Measurements from ENCODE around the gene ANKRD33B. TPM values are rescaled to one million over a fixed set of nuclear protein-coding genes. Genes with fewer than 3 reads are reported as not detected.
"Not testable (repeated sequence)": the region's sequence is repeated elsewhere in the genome, so short reads cannot be mapped to it uniquely, and the experiment has no call there.

The ANKRD33B gene
- total RNA-seq, 1 experiment from 2014 or later, result 4.9 TPM

DNA sequence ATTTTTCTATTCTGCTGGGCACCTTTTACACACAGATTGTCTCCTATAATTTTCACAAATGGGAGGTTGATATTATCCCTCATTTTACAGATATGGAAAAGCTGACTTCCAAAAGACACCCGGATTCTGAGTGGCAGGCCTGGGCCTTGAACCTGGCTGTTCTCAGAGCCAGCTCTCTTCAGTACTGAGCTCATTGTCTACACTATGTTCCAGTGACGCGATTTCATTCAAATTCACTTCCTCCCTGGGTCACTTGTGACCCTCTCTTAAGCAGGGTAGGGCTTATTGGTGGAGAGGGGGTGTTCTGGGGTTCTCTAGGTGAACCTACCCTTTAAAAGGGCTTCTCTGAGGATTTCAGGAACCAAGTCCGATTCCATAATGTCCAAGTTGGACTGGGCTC lies 70.2 kb downstream of the ANKRD33B start:
- DNase-seq (ENCODE audit: low read depth), result no peak

DNA sequence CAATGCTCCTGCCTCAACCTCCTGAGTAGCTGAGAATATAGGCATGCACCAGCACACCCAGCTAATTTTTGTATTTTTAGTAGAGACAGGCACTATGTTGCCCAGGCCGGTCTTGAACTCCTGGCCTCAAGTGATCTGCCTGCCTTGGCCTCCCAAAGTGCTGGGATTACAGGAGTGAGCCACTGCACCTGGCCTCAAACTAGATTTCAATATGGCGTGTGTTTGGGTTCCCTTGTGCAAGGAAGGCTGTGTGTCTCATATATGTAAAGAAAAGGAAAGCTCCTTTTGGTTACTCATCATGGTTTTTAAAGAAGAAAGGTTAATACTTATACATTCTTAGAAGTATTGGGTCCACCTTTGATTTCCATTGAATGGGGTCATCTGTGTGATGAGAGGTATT lies 70.7 kb downstream of the ANKRD33B start:
- no peak for DNase-seq (ENCODE audit: low read depth)

GRCh38 chr5:10635257-10635866 lies 71.5 kb downstream of the ANKRD33B start:
- peak; percentile 96 for DNase-seq (ENCODE audit: low read depth)

DNA sequence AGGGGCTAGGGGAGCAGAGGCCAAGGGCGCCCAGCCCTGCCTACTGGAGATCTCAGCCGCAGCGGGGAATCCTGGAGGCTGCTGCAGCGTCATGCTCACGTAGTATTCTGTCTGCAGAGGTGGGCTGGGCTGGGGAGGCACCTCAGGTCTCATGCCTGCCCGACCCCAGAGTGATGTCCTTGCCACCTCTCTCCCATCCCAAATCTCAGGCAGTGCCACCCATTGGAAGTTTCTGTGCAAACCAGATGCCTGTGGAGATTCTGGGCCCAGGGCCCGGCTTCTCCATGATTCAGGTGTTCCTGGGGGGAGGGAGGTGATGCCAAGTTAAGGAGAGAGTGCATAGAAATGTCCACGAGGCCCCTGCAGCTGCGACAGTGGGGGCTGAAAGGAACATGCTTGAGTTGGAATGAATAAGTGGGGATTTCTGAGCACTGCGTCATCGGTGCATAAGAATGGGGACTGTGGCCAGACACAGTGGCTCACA lies 72.0 kb downstream of the ANKRD33B start:
- no peak for DNase-seq (ENCODE audit: low read depth)

DNA sequence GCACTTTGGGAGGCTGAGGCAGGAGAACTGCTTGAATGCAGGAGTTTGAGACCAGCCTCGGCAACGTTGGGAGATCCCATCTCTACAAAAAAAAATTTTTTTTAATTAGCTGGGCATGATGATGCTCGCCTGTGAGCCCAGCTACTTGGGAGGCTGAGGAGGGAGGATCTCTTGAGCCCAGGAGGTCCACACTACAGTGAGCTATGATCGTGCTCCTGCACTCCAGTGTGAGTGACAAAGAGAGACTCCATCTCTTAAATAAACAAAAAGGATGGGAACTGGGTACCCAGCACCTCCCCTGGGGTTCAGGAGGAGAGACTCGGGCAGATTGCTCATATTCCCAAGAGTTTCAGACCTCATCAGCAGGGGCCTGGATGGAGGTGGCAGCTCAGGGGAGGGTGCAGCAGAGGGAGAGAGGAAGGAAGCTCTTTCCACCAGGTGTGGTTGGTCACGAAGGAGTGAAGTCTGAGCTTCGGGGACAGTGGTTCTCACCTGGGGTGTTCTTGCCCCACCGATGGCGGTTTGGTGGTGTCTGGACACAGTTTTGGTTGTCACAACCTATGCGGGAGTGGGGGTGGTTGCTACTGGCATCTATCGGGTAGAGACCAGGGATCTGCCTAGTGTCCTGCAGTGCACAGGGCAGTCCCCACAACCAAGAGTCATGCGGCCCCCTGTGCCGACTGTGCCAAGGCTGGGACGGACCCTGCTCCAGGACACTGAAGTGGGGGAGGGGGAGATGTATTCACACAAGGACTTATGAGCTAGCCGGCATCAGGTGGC lies 72.7 kb downstream of the ANKRD33B start:
- no peak for DNase-seq (ENCODE audit: low read depth)

DNA sequence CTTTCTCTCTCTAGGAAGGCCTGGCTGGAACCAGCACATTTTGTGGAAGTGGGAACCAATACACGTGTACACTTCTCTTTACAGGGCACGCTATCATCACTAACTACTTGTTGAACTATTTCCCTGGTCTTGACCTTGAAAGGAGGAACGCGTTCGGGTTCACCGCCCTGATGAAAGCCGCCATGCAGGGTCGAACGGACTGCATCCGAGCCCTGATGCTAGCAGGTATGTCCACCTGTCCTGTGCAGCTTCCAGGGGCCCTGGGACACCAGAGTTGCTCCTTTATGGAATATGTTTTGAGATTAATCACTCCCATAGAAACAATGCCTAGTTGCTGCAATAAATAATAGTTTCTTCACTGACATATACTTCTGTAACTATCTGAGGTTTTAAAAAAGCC lies 74.1 kb downstream of the ANKRD33B start:
- no peak for DNase-seq (ENCODE audit: low read depth)

- DNase-seq (ENCODE audit: low read depth), result not testable (repeated sequence)
These were observed 74.9 kb downstream of the ANKRD33B start for GRCh38 chr5:10638723-10639122.

DNA sequence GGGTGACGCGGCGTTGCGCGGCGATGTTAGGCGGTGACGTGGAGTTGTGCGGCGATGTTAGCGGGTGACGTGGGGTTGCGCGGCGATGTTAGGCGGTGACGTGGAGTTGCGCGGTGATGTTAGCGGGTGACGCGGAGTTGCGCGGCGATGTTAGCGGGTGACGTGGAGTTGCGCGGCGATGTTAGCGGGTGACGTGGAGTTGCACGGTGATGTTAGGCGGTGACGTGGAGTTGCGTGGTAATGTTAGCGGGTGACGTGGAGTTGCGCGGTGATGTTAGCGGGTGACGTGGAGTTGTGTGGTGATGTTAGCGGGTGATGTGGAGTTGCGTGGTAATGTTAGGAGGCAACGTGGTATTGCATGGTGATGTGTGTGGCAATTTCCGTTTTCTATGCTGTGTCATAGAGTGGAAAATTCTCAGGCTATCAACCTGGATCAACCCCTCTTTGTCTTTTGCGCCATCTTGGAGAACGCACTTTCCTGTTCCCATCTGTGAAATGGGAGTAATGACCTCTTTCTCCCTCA lies 76.0 kb downstream of the ANKRD33B start:
- no peak for DNase-seq (ENCODE audit: low read depth)

DNA sequence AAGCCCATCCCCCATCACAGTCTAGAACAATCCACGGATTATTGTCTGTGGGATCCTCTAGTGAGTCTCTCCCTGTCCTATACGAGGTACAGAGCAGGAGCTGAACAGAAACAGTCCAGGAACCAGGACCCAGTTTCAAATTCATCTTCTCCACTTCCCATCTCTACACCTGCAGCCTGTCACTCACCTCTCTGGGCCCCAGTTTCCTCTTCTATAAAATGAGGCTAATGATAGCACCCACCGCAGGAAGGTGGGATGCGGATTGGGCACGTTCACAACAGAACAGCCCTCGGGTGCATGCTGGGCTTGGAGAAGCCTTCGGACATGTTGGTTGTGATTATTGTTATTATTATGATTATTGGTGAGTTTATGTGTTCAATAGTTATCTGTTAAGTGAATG lies 78.5 kb downstream of the ANKRD33B start:
- no peak for DNase-seq (ENCODE audit: low read depth)

DNA sequence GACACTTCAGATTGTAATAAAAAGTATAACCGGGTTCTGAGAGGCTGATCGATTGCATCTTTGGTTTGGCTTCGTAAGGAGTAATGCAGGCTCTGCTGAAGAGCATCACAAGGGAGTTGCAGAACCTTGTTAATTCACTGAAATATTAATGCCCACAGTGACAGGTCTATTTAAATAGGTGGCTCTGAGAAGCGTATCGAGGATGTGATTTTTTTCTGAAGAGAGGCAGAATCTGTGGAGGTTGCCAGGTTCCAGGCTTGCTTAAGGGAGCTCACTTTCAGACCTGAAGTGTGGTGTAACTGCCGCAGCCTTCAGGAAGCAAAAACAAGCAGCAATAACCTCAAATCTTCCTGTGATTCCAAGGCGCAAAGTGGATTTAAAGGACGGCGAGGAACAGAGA lies 80.3 kb downstream of the ANKRD33B start:
- DNase-seq (ENCODE audit: low read depth), result no peak

DNA sequence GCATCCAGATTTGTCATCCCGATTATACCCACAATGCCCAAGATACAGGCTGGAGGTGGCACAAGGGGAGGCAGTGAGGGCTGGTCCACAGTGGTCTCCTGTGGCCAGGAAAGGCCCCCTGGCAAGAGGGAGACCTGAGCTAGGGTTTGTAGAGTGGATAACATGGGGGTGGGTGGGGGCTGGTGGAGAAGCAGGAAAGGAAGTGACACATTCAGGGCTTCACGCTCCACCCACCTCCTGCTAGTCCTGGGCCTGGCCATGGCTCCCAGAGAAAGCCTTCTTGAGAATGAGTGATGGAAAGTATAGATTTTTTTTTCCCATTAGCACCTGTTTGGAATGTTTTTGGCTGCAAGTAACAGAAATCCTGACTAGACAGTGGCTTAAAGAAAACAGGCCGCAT lies 81.3 kb downstream of the ANKRD33B start:
- peak; percentile 74 for DNase-seq (ENCODE audit: low read depth)

DNA sequence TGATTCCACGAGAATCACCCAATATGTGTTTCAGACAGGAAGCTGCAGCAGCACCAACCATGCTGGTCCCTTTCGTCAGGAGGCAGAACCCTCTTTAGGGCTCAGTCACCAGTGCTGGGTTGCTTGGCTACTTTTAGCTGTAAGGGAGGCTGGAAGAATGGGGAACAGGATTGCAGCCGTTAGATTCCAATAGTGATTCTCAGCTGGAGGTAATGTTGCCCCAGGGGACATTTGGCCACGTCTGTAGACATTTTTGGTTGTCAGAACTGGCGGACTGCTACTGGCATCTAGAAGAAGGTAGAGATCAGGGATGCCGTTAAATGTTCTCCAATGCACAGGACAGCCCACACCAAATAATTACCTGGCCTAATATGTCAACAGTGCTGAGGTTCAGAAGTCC lies 81.8 kb downstream of the ANKRD33B start:
- DNase-seq (ENCODE audit: low read depth), result no peak

DNA sequence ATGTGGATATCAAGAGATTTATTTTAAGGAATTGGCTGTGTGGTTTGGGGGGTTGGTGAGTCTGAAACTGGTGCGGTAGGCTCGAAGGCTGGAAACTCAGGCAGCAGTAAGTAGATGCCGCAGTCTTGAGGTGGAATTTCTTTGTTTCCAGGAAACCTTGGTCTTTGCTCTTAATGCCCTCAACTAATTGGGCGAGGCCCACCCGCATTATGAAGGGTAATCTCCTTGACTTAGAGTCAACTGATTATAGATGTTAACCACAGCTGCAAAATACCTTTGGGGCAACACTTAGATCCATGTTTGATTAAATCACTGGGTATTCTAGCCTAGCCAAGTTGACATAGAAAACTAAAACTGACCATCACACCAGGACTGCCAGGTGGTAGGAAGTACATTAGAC lies 83.8 kb downstream of the ANKRD33B start:
- no peak for DNase-seq (ENCODE audit: low read depth)

GRCh38 chr5:10648806-10649665 lies 85.2 kb downstream of the ANKRD33B start:
- no peak for DNase-seq (ENCODE audit: low read depth)

DNA sequence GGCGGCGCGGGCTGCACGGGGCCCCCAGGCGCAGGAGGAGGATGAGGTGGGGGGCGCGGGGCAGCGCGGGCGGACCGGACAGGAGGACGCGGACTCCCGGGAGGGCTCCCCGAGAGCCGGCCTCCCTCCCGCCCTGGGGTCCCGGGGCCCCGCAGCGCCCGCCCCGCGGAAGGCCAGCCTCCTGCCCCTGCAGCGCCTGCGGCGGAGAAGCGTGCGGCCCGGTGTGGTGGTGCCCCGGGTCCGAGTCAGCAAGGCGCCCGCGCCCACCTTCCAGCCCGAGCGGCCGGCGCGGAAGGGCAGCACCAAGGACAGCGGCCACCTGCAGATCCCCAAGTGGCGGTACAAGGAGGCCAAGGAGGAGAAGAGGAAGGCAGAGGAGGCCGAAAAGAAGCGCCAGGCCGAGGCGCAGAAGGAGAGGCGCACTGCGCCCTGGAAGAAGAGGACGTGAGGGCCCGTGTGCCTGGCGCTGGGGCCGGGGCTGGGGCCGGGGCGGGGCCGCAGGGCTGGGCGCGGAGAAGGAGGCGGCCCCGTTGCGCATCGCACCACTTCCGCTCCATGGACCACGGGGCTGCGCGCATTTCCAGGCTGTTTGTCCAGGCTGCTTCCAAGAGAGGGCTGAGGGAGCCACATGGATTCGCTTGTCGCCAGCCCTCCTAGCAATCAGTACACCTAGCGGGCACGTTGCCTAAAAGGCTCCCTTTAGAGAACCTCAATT lies 86.0 kb downstream of the ANKRD33B start:
- no peak for DNase-seq (ENCODE audit: low read depth)

DNA sequence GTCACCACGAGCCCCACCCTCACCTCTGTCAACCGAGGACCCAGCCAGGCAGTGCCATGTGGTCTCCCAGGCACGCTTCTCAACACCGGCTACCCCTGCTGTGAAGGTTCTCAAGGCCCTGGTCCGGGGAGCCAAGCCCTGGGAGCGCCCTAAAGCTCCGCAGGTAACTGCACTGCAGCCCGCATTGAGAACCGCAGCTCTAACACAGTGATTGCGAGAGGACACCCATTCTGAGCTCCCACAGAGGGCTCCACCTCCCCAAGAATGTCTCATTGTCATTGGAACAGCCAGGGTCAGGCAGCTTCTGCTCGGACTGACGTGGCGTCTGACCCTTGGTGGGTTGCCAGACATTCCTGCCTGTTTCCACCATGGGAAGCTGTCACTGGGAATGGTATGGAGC lies 88.3 kb downstream of the ANKRD33B start:
- DNase-seq (ENCODE audit: low read depth), result no peak

DNA sequence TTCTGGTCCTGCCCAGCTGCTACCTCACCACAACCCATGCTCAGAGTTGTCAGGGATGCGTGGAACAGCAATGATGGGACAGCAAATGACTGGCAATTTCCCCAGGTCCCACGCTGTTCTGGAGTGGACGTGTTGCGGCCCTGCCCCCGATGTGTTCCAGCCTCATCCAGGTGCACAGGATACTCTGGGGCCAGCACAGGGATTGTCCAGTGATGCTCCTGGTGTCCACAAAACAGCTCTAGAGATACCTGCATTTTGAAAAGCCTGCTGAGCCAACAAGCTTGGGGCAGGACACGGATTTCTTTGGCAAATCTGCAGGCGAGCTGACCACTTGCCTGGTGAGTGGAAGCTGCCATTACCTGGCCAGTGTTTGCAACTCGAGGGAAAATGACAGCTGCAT lies 88.7 kb downstream of the ANKRD33B start:
- no peak for DNase-seq (ENCODE audit: low read depth)

DNA sequence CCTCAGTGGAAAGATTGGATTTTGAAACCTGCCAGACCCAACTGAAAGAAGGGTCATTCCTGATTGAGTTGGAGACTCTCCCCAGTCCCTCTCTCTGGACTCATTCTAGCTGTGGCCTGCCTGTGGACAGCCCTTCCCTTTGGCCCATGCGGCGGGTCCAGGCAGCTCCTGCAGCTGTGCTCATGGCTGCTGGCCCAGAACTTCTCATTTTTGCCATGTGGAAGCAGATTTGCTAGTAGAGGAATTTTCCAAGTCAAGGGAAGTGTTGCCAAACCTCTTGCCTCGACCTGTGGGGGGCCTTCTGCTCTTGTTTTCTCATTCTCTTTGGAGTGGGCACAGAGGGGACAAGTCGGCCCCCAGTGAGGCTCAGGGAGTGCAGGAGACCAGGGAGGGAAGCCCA lies 89.2 kb downstream of the ANKRD33B start:
- DNase-seq (ENCODE audit: low read depth), result no peak

- no peak for DNase-seq (ENCODE audit: low read depth)
These were observed 90.0 kb downstream of the ANKRD33B start for GRCh38 chr5:10653751-10654400.

DNA sequence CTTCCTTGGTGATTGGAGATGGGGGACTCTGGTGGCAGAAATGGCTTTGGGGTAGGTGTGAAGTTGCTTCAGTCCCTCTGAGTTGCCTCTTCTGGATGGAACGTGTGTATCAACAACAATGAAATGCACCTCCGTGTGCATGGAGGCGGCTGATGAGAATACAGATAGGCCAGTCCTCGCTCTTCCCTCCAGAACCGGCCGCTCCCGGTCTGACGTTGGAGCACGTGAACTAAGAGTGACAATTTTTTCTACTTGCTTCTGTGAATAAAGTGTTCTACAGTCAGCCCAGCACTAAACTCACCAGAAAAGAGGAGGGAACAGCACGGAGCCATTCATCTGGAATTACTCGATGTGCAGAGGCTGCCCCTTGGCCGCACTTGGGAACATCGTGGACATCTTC lies 90.7 kb downstream of the ANKRD33B start:
- no peak for DNase-seq (ENCODE audit: low read depth)

Data from HT1080 (cell line).